Fibroblast of skin of right quadriceps (primary cell): ENCODE data around the gene BFAR.
"Not testable (repeated sequence)": the region's sequence is repeated elsewhere in the genome, so short reads cannot be mapped to it uniquely, and the experiment has no call there.

Experiments used
- DNase-seq: peaks from one replicate; pipeline ENCODE4 v3.0.0-alpha.2; 2013

Gene BFAR

GRCh38 chr16:14636179-14636950 is 3.6 kb downstream of the BFAR start:
- not testable (repeated sequence) for DNase-seq

- DNase-seq = not testable (repeated sequence)
These were observed 4.1 kb downstream of the BFAR start for GRCh38 chr16:14636951-14637240.

- no peak for DNase-seq
These were observed 7.8 kb downstream of the BFAR start for GRCh38 chr16:14640538-14640937.

- DNase-seq = no peak
These were observed 8.5 kb downstream of the BFAR start for GRCh38 chr16:14641206-14641605.

- no peak for DNase-seq
These were observed 9.2 kb downstream of the BFAR start for GRCh38 chr16:14641926-14642325.

- DNase-seq = no peak
These were observed 17.1 kb downstream of the BFAR start for GRCh38 chr16:14649816-14650215.

- no peak for DNase-seq
These were observed 17.9 kb downstream of the BFAR start for GRCh38 chr16:14650629-14651028.

- DNase-seq = no peak
These were observed 20.0 kb downstream of the BFAR start for GRCh38 chr16:14652726-14653125.

GRCh38 chr16:14658063-14658462 is 25.3 kb downstream of the BFAR start:
- DNase-seq = no peak

- DNase-seq = no peak
These were observed 34.9 kb downstream of the BFAR start for GRCh38 chr16:14667347-14668266.

GRCh38 chr16:14668556-14669223 is 35.9 kb downstream of the BFAR start:
- no peak for DNase-seq

- DNase-seq = no peak
These were observed 37.0 kb downstream of the BFAR start for GRCh38 chr16:14669776-14670175.

GRCh38 chr16:14672403-14672971 is 39.7 kb downstream of the BFAR start:
- no peak for DNase-seq

GRCh38 chr16:14676633-14677032 is 43.9 kb downstream of the BFAR start:
- DNase-seq = no peak

- DNase-seq = no peak
These were observed 44.9 kb downstream of the BFAR start for GRCh38 chr16:14677627-14678026.

- no peak for DNase-seq
These were observed 46.2 kb downstream of the BFAR start for GRCh38 chr16:14678748-14679497.

GRCh38 chr16:14680396-14680795 is 47.6 kb downstream of the BFAR start:
- not testable (repeated sequence) for DNase-seq

- DNase-seq = no peak
These were observed 48.4 kb downstream of the BFAR start for GRCh38 chr16:14681115-14681514.

GRCh38 chr16:14682121-14682520 is 49.4 kb downstream of the BFAR start:
- no peak for DNase-seq

GRCh38 chr16:14685870-14686793 is 53.4 kb downstream of the BFAR start:
- DNase-seq = not testable (repeated sequence)

- DNase-seq = not testable (repeated sequence)
These were observed 61.4 kb downstream of the BFAR start, which contains the start of gene PLA2G10 for GRCh38 chr16:14694129-14694528. TSS of gene PLA2G10 (minus strand) at chr16:14694308. CDS start at chr16:14694229, 79 bp downstream.
